AG09309 (cell line): ENCODE measurements around the gene METTL1.

Source experiments
- DNase-seq: peaks from one replicate; pipeline ENCODE4 v3.0.0-alpha.2; 2010; ENCODE audit warnings: low read depth
- H3K4me3 ChIP-seq: 2 replicates; pipeline ENCODE4 v1.5.1; 2011; ENCODE audit warnings: mild to moderate bottlenecking, low read depth, low read length, moderate library complexity; ENCODE audit not compliant: control insufficient read depth
- CTCF ChIP-seq: IDR thresholded peaks from 2 replicates; pipeline ENCODE4 v1.5.1; 2011; ENCODE audit warnings: mild to moderate bottlenecking, low read depth, low read length, inconsistent platforms; ENCODE audit not compliant: insufficient read depth, control insufficient read depth; ENCODE audit errors: missing control alignments

Gene METTL1

GRCh38 chr12:57733928-57734327 lies 38.0 kb downstream of the METTL1 start:
- TF ChIP-seq CTCF: no peak
- H3K4me3 ChIP-seq: no peak overlapping the region
- no peak for DNase-seq

GRCh38 chr12:57732726-57733593 lies 38.9 kb downstream of the METTL1 start:
- no peak for DNase-seq
- no peak for TF ChIP-seq CTCF
- H3K4me3 ChIP-seq: no peak overlapping the region

GRCh38 chr12:57732270-57732669 lies 39.6 kb downstream of the METTL1 start:
- no peak for TF ChIP-seq CTCF
- DNase-seq: no peak
- no peak overlapping the region for H3K4me3 ChIP-seq

- H3K4me3 ChIP-seq: no peak overlapping the region
- TF ChIP-seq CTCF: no peak
- no peak for DNase-seq
Observed at GRCh38 chr12:57731411-57732080, 40.4 kb downstream of the METTL1 start.

GRCh38 chr12:57730336-57731067 lies 41.4 kb downstream of the METTL1 start:
- DNase-seq: no peak
- TF ChIP-seq CTCF: no peak
- no peak overlapping the region for H3K4me3 ChIP-seq

GRCh38 chr12:57729321-57729844 lies 42.5 kb downstream of the METTL1 start:
- no peak for TF ChIP-seq CTCF
- no peak for DNase-seq
- no peak overlapping the region for H3K4me3 ChIP-seq
